GM12891 (cell line): ENCODE data around the gene C11orf54.

Source experiments
- DNase-seq: peaks from one replicate; pipeline ENCODE4 v3.0.0; 2011; ENCODE audit warnings: low spot score; ENCODE audit not compliant: insufficient read length
- FAIRE-seq: peaks from 2 replicates; lab custom pipeline; 2011; peaks lifted over from hg19 to GRCh38; lab: Jason Lieb, UNC
- PAX5 ChIP-seq: IDR thresholded peaks from 2 replicates; pipeline ENCODE4 v1.6.1; 2011; ENCODE audit warnings: low read length, moderate library complexity, mild to moderate bottlenecking; ENCODE audit not compliant: insufficient read depth, severe bottlenecking
- POLR2A ChIP-seq: IDR thresholded peaks from 2 replicates; pipeline ENCODE4 v1.6.1; 2011; ENCODE audit warnings: low read depth, low read length, control low read depth
- POLR2AphosphoS5 ChIP-seq: IDR thresholded peaks from 2 replicates; pipeline ENCODE4 v1.6.1; 2011; ENCODE audit warnings: low read depth, low read length, control low read depth
- POU2F2 ChIP-seq: IDR thresholded peaks from 2 replicates; pipeline ENCODE4 v1.6.1; 2011; ENCODE audit warnings: low read depth, mild to moderate bottlenecking, control low read depth, low read length, moderate library complexity
- SPI1 ChIP-seq: IDR thresholded peaks from 2 replicates; pipeline ENCODE4 v1.6.1; 2011; ENCODE audit warnings: low read depth, low read length, control low read depth
- TAF1 ChIP-seq: IDR thresholded peaks from 2 replicates; pipeline ENCODE4 v1.6.1; 2011; ENCODE audit warnings: low read depth, low read length, control low read depth

The C11orf54 gene

DNA sequence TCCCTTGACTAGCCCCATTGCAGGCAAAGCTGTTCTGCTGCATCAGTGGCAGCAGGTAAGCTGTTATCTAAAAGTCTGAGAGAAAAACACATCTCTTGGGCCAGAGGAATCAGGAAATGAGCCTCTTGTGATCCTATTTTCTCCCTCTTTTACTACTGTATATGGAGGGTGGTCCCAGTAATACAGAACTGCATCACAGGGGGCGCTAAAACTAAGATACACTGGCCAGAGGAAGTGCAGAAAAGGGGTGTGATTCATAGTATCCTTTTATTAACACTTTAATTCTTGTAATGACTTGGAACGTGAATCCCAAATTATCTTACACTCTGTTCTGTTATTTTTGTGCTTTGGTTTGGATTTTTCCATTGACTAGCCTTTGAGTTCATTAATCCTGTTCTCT is 33.8 kb downstream of the C11orf54 start:
- DNase-seq, result no peak
- TF ChIP-seq POLR2AphosphoS5 (no peak), TAF1 (no peak), SPI1 (no peak), PAX5 (no peak), POLR2A (no peak)
- FAIRE-seq, result no peak

DNA sequence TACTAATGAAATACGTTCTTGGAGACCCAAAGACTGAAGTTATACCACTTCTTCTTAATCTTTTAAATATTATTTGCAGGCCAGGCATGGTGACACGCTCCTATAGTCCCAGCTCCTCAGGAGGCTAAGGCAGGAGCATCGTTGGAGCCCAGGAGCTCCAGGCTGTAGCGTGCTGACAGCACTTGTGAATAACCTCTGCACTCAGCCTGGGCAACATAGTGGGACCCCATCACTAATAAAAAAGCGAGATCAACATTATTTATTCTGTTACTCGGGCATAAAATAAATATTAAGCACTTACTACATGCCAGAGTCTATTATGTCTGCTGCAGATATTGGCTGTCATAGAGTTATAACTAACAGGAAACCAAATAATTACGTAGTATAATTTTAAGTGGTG is 41.9 kb downstream of the C11orf54 start:
- DNase-seq (no peak), FAIRE-seq (no peak)
- TF ChIP-seq TAF1, result no peak
- no peak for TF ChIP-seq POLR2AphosphoS5
- TF ChIP-seq SPI1, result no peak
- no peak for TF ChIP-seq POU2F2
- TF ChIP-seq POLR2A, result no peak
- no peak for TF ChIP-seq PAX5

DNA sequence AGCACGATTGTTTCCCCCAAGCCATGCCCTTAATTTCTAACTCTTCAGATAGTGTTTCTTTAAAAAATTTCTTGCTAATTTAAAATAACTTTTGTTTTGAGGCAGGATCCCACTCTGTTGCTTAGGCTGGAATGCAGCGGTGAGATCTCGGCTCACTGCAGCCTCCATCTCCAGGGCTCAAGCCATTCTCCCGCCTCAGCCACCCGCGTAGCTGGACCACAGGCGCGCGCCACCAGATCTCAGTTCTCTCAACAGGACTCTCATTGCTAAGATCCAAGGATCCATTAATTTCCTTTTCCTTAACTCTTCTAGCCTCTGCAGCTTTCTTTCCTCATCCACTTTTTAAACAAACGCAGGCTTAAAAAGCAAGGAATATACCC is 42.3 kb downstream of the C11orf54 start:
- FAIRE-seq, result no peak
- TF ChIP-seq POLR2A (no peak), TAF1 (no peak), POLR2AphosphoS5 (no peak), POU2F2 (no peak), PAX5 (no peak), SPI1 (no peak)

DNA sequence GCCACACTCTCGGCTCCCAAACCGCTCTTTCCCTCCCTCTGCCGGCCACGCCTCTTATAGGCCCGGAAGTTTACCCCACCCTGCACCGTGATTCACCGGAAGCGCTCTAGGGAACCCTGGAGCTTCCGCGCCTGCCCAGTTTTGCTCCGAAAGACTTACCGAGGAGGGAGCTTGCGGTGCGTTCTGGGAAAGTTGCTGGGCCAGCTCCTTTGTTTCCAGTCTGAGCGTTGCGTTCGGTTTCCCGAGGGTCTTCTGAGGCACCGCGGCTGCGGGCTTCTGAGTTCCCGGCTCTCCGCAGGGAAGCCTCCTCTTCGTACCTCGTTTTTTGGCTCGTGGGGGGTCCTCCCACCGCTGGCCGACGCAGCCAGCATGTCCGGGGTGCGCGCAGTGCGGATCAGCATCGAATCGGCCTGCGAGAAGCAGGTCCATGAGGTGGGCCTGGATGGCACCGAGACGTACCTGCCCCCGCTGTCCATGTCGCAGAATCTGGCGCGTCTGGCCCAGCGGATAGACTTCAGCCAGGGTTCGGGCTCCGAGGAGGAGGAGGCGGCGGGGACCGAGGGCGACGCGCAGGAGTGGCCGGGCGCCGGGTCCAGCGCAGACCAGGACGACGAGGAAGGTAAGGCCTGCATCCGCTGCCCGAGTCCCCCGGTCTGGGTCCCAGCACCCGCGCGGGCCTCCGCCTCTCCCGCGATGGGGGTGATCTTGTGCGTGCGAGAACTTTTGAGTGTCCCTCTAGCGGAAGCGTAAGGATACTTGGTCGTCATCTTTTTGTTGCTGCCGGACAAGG is 42.9 kb downstream of the C11orf54 start, which contains the start of gene MED17:
MED17 (plus strand) TSS at position 138 of the 790 bp plus-strand sequence; CDS start at position 370, 232 bp downstream.
- FAIRE-seq (peak; percentile 78), DNase-seq (peak; percentile 75)
- TF ChIP-seq POLR2A (peak; percentile 86), TAF1 (peak; percentile 76), SPI1 (0 out of 2 replicates have a peak, but pooled peaks have one; percentile 6), PAX5 (no peak), POU2F2 (peak; percentile 13; the same call in 1 of the 2 replicates), POLR2AphosphoS5 (peak; percentile 90)

More for the DNA sequence above, 42.3 kb downstream of the C11orf54 start:
- no peak for DNase-seq

DNA sequence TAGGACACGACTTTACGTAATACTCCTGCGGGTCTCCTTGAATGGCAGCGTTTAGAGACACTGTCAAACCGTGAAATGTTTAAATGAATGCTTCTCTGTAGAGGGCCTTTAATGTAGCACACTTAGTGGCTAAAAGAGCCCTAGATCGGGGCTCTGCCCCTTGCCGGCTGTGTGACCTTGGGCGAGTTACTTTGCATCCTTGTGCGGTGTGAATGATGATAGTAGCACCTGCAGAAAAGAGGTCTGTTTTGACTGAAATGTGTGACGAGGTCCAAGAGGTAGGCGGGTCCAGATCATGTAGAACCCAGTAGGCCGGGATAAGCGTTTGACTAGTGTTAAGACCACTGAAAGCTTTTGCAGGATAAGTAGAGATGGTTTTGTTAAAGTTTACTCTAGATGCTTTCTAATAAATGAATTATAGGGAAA is 43.5 kb downstream of the C11orf54 start:
- no peak for DNase-seq
- peak; percentile 88 for FAIRE-seq
- no peak for TF ChIP-seq TAF1
- 0 out of 2 replicates have a peak, but pooled peaks have one; percentile 0 for TF ChIP-seq POU2F2
- no peak for TF ChIP-seq SPI1

DNA sequence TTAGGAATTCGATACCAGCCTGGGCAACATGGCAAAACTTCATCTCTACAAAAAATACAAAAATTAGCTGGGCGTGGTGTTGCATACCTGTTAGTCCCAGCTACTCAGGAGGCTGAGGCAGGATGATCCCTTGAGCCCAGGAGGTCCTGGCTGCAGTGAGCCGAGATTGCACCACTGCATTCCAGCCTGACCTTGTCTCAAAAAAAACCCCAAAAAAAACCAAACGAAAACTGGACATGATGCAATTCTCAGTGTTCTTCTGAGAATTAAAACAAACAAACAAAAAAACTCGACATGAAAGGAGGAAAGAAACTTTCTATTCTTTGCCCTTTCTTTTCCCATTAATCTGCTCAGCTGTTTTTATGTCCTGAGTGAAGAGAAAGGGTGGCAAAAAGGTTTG is 50.0 kb downstream of the C11orf54 start:
- no peak for FAIRE-seq
- TF ChIP-seq SPI1, result no peak
- TF ChIP-seq PAX5, result no peak

DNA sequence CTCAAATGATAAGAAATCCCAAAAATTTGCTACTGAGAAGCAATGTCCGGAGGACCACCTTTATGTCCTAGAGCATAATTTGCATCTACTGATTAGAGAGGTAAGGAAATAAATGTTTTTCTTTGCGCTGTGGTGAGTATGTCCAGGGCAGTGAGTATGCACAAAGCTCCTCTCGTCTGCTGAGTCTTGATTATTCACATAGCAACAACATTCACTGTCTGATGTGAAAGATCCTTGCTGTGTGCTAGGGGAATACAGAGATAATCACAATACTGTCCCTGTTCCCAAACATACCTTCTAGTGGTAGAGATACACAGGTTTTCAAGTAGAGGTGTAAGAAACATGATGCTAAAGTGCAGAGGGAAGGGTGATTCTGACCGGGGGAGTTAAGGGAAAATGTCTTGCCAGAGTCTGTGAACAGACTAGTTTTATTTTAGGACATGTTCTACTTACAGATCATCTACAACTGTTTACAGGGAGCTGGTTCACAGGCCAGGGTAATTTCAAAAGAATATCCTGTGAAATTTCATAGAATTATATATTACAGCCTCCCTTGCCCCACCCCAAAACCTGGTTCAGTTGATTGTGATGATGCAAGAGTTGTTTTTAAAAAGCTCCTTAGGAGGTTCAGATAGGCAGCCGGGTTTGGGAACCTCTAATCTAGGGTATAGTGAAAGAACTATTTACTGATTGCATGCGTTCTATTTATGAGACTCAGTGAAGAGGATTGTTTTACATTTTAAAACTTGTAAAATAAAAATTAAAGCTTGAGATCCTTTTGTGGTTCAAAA is 55.2 kb downstream of the C11orf54 start:
- no peak for DNase-seq
- FAIRE-seq, result no peak
- no peak for TF ChIP-seq POLR2AphosphoS5
- TF ChIP-seq PAX5, result no peak
- TF ChIP-seq SPI1, result no peak
- no peak for TF ChIP-seq POU2F2
- no peak for TF ChIP-seq TAF1
- TF ChIP-seq POLR2A, result no peak

More for the DNA sequence above, 50.0 kb downstream of the C11orf54 start:
- DNase-seq, result no peak

GRCh38 chr11:93801366-93801765 is 59.9 kb downstream of the C11orf54 start:
- FAIRE-seq (no peak), DNase-seq (no peak)
- TF ChIP-seq PAX5 (no peak), TAF1 (no peak), POLR2AphosphoS5 (no peak), POU2F2 (no peak), POLR2A (no peak), SPI1 (no peak)

DNA sequence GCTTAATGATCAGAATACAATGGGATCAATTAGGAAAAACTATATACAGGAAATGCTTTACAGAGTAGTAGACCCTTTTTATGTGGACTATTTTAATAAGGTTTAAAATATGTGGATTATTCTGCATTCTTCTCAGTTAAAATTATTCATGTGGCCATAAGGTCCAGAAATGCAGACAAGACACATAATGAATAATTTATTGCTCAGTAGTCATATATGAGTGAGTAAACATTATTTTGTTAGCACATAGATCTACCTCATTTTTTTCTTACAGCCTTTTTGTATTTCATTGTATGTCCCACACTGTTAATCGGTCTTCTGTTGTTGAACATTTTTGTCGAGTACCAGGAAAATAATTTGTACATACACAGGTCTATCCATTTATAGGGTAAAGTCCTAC is 63.4 kb downstream of the C11orf54 start:
- FAIRE-seq (no peak), DNase-seq (no peak)
- TF ChIP-seq TAF1 (no peak), PAX5 (no peak), POLR2A (no peak), POLR2AphosphoS5 (no peak), POU2F2 (no peak), SPI1 (no peak)
